PC-3 (cell line): ENCODE data around the gene ZFYVE28.

ENCODE experiments used
- CTCF ChIP-seq: fragments of 300-600 bp; sonication (generic); conservative IDR thresholded peaks from 2 replicates; pipeline ENCODE4 v1.5.1; 2017; ENCODE audit warnings: antibody characterized with exemption, low read depth, mild to moderate bottlenecking, low read length
- EZH2 ChIP-seq: fragments of 300-600 bp; sonication (generic); IDR thresholded peaks from one replicate; pipeline ENCODE4 v1.6.1; 2017; ENCODE audit warnings: antibody characterized with exemption, mild to moderate bottlenecking, low read length; ENCODE audit not compliant: unreplicated experiment
- EZH2phosphoT487 ChIP-seq: fragments of 300-600 bp; sonication (generic); IDR thresholded peaks from 2 replicates; pipeline ENCODE4 v1.6.1; 2018; ENCODE audit warnings: mild to moderate bottlenecking, antibody characterized with exemption, low read length, borderline replicate concordance

GRCh38 chr4:2241003-2241402, 177.4 kb downstream of the ZFYVE28 start:
- TF ChIP-seq CTCF, result no peak
- TF ChIP-seq EZH2, result no peak
- no peak for TF ChIP-seq EZH2phosphoT487
